GM19043 (cell line): ENCODE data around the gene RIPOR3.
A peak's percentile ranks its signal among the peaks of the same experiment; 100 is the strongest.

ENCODE experiments used
- ATAC-seq: cut with Tn5 transposase; IDR thresholded peaks from one replicate; pipeline ENCODE4 v1.9.1; 2021; ENCODE audit warnings: low read depth; ENCODE audit not compliant: unreplicated experiment

Gene RIPOR3

GRCh38 chr20:50690650-50691572, at the start of gene RIPOR3:
TSS of gene RIPOR3 (minus strand) at chr20:50691542. CDS start at chr20:50691128, 414 bp downstream.
- ATAC-seq: no peak

GRCh38 chr20:50737352-50737751, 46.0 kb upstream of the RIPOR3 start:
- no peak for ATAC-seq

GRCh38 chr20:50735813-50736212, 44.5 kb upstream of the RIPOR3 start:
- ATAC-seq: no peak

- no peak for ATAC-seq
Observed at GRCh38 chr20:50734730-50735679, 43.7 kb upstream of the RIPOR3 start.

- ATAC-seq: no peak
Observed at GRCh38 chr20:50733644-50734349, 42.5 kb upstream of the RIPOR3 start.

GRCh38 chr20:50731930-50732690, 40.8 kb upstream of the RIPOR3 start:
- ATAC-seq: no peak

- ATAC-seq: peak; percentile 83
Observed at GRCh38 chr20:50731055-50731929, 40.0 kb upstream of the RIPOR3 start, which contains the start of gene PARD6B. TSS of gene PARD6B (plus strand) at chr20:50731580. CDS start at chr20:50731787, 207 bp downstream.

- ATAC-seq: no peak
Observed at GRCh38 chr20:50730765-50731054, 39.4 kb upstream of the RIPOR3 start.

GRCh38 chr20:50729901-50730764, 38.8 kb upstream of the RIPOR3 start:
- no peak for ATAC-seq

GRCh38 chr20:50728981-50729874, 37.9 kb upstream of the RIPOR3 start:
- ATAC-seq: no peak

- no peak for ATAC-seq
Observed at GRCh38 chr20:50728486-50728980, 37.2 kb upstream of the RIPOR3 start.

GRCh38 chr20:50727792-50728485, 36.6 kb upstream of the RIPOR3 start:
- no peak for ATAC-seq

GRCh38 chr20:50726955-50727791, 35.8 kb upstream of the RIPOR3 start:
- ATAC-seq: no peak

GRCh38 chr20:50725724-50726005, 34.3 kb upstream of the RIPOR3 start:
- no peak for ATAC-seq

GRCh38 chr20:50724851-50725723, 33.7 kb upstream of the RIPOR3 start:
- no peak for ATAC-seq
